ENCODE measurements around the gene CFLAR.
"Not testable (repeated sequence)": the region's sequence is repeated elsewhere in the genome, so short reads cannot be mapped to it uniquely, and the experiment has no call there.

The CFLAR gene

DNA sequence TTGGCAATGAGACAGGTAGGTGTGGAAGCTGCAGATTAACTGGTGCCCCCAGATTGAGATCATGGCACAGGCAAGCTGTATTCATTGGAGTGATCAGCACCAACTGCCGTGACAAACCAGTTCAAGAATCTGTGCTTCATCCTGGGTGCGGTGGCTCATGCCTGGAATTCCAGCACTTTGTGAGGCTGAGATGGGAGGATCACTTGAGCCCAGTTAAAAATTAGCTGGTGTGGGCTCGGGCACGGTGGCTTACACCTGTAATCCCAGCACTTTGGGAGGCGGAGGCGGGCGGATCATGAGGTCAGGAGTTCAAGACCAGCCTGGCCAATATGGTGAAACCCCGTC is 33.8 kb downstream of the CFLAR start:
- not testable (repeated sequence) for DNase-seq

- DNase-seq, result no peak
Measured at GRCh38 chr2:201150454-201151020, 34.6 kb downstream of the CFLAR start.

DNA sequence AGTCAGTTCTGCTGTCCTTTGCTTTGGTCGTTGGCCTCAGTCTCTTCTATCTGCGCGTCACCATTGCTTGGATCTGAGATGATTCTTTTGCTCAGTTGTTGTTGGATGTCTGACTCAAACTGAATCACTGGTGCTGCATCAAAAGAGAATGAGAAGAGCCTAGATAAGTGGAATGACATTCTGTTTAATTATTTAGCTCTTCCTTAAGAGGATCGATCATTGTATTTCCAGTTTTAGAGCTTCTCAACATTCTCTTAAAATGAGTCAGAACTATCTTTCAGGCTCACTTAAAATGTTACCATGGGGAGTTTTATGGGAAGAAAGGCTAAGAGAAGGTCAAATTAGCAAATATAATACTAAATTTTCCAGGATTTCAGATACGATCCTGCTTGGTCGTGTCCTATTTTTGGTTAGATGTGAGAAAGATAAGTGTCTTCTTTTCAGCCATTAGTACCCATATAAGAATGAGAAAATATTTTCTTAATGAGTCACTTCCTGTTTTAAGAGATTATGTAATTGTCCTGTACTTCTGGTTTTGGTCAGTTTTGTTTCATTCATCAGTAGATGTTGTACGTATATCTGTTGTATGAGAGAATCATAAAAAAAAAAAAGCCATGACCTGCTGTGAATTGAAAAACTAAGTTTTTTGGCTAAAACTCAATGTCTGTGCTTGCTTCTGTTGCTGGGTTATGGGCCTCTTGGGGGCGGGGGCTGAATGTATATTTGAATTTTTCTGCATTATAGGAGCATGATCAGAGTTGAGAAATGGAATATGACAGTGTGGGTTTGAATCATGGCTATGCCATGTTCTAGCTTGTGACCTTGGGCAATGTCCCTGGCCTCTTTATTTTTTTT is 35.4 kb downstream of the CFLAR start:
- DNase-seq, result peak; percentile 88 to 91

GRCh38 chr2:201152517-201152916 is 36.6 kb downstream of the CFLAR start:
- DNase-seq, result no peak

DNA sequence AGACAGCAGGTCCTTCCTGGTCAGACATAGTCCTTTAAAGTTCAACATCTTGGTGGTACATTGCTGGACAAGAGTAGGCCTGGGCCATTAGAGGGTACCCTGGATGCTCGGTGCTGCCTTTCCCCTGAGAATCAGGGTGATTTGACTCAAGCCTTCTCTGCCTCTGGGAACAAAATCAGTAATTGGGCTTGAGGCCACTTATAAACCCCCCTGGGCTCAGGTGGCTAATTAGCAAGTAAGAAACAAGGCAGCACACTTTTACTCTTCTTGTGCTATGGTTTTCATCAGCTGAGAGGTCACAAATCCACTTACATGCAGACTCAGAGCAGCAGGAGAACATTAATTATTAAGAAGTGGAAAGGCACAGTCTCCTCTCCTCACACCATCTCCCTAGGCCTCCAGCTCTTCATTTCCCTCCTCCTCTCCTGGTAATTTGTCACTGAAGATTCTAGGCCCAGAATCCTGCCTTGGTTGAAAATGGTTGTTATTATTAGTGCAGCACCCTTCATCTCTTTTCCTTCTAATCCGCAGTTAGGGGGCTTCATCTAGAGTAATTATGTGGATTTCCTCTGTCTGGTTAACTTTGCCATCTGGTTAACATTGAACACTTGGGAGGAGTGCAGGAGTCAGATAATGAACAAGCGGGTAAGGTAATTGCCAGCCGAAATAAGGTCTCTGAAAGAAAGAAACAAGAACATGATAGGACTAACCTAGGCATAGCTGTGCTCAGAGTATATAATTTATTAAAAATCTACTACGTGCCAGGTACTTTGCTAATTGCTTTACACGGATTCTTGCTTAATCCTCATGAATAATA is 37.2 kb downstream of the CFLAR start:
- no peak for DNase-seq

- no peak for DNase-seq
Measured at GRCh38 chr2:201154615-201155399, 38.8 kb downstream of the CFLAR start.

DNA sequence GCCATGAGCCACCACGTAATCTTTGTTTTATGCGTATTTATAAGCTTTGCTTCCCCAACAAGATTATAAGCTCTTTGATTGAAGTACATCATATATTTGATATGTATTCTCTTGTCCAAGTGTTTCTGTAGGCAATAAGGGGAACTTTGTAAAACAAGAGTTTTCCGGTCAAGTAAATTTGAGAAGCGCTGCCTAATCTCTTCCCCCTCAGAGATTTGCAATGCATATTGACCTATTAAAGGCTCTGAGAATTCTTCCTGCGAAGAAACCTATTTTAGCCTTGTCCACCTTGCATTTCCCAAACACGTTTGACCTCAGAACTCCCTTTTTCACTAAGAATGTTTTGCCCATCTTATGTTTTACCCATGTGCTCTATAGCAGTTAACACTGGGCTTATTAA is 40.1 kb downstream of the CFLAR start:
- DNase-seq, result no peak

- DNase-seq, result no peak
Measured at GRCh38 chr2:201156640-201157039, 40.7 kb downstream of the CFLAR start.

- DNase-seq, result peak; percentile 71 to 78
Measured at GRCh38 chr2:201157694-201158093, 41.7 kb downstream of the CFLAR start.

DNA sequence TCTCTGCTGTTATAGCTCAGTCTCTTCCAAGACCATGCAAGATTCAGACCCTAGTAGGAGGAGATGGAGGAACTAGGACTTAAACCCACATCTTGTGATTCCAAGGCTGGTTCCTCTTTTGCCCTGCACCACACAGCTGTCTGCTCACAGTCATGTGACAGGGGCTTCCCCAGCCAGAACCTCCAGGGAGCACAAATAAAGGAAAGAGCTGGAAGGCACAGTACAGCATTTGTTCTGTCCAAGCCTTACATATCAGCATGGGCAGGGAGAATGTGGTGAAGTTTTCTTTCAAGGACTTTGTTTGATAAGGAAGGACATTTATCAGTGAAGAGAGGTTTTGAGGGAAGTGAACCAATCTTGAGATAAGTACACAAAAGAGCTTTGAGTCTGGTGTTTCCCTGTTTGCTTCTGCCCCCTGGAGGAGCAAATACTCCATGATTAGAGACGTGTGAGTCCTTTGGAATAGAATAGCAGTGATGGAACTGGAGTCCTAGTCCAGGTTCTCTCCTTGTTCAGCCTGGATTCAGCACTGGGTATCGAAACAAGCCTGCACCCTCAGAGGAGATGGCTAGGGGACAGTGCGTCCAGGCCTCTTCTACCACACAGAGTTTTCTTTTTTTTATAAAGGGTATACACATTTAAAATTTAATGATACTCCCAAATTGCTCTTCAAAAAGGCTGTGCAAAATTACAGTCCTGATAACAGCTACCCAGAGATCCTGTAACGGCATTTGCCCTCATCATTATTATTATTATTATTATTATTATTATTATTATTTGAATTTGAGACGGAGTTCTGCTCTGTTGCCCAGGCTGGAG is 42.4 kb downstream of the CFLAR start:
- DNase-seq, result peak; percentile 92 to 93

DNA sequence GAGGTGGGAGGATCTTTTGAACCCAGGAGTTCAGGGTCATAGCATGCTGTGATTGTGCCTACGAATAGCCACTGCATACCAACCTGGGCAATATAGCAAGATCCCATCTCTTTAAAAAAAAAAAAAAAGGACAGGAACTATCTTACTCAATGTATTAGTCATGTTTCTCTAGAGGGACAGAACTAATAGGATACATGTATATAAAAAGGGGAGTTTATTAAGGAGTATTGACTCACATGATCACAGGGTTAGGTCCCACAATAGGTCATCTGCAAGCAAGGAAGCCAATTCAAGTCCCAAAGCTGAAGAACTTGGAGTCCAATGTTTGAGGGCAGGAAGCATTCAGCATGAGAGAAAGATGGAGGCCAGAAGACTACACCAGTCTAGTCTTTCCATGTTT is 48.2 kb downstream of the CFLAR start:
- no peak for DNase-seq

DNA sequence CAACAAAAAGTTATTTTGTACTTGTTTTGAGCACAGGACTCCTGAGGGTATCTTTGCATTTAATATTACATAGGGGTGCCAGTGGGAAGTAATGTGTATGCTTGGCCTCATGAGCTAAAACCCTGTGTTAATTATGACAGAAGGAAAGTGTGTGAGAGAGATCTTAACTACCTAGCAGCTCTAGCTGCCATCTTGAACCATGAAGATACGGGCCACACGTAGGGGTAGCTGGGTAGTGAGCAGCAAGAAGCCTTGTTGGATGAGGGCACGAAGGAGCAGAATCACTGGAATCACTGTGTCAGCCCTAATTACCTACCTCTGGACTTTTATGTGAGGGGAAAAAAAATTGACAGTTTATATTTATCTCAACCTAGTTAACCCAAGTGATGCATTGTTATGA is 51.6 kb downstream of the CFLAR start:
- DNase-seq, result no peak

- DNase-seq, result not testable (repeated sequence)
Measured at GRCh38 chr2:201168496-201168895, 52.5 kb downstream of the CFLAR start.

GRCh38 chr2:201171259-201171814 is 55.4 kb downstream of the CFLAR start:
- DNase-seq, result no peak

DNA sequence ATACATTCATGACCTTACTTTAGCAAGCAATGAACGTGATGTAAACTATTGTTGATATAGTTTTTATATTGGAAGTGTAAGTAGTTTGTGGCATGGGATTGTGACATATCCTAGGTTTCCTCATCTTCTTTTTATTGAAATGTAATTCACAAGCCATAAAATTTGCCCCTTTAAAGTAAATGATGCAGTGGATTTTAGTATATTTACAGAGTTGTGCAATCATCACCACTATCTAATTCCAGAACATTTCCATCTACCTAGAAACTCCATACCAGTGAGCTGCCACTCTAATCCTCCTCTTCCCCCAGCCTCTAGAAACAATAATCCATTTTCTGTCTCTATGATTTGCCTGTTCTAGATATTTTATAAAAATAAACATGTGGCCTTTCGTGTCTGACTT is 56.3 kb downstream of the CFLAR start:
- no peak for DNase-seq

DNA sequence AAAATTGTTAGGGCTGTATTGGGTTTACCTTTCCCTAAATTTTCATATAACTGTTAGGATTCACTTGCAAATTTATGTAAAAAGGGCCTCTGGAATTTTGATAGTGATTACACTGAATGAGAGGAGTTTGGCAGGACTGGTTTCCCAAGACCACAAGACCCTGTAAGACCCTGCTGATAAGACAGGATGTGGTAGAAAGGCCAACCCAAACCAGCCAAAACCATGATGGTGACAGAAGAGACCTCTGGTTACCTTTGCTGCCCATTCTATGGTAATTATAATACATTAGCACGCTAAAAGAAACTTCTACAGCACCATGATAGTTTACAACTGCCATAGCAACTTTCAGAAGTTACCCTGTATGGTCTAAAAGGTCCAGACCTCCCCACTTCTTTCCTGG is 58.7 kb downstream of the CFLAR start:
- DNase-seq, result no peak

DNA sequence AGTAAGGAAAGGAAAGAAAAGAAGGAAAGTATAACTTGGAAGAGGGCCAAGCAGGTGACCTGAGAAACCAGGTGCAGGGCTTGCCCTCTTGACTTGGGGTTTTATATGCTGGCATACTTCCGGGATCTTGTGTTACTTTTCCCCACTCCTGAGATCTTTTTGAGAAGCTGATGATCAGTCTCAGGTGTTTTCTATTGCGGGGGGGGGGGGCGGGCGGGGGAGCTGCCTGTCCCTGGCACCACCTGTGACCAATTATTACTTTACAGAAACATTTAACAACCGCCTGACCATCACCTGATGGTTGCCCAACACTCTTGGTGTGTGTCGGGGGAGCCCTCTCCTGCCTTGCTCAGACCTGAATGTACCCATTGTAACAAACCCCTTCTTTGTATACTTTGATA is 60.1 kb downstream of the CFLAR start:
- DNase-seq, result no peak

DNA sequence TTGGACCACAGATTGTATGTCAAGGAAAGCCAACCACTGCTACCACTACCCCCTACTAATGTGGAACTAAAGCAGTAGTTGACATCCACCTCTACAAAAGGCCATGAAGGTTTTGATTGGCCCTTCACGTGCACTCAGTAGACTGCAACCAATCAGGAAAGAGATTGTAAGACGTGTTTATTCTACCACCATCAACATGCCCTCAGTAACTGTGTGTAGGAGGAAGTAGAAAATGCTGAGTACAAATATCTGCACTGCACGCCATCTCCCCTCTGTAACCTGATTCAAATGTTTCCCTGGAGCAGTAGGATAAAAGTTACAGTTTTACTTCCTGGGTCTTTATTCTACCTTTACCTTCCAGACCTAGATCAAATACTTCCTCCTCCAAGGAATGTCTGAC is 64.0 kb downstream of the CFLAR start:
- DNase-seq, result no peak

DNA sequence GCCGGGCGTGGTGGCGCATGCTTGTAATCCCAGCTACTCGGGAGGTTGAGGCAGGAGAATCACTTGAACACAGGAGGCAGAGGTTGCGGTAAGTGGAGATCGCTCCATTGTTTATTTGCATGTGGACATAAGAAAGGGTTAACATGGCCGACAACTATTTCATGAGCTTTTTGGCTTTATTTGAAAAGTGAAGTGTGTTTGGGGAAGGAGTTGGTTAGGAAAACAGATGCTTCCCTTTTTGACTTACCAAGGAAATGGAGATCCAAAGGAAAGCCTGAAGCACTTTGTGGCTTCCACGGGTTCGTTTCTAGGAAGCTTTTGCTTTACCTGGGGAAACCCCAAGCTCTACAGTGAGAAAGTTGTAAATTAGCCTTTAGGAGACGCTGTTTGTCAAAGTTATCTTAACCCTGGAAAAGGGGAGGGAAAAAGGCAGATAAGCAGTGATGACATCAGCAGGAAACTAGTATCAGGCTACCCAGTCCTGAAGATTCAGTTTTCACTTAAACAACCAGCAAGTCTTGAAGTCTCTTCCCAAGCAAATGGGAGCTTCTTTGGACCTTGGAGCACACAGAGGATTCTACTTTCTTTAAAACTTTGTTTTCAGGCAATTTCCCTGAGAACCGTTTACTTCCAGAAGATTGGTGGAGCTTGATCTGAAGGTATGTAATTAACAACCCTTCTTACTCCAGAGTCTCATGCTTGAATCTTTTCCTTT is 66.8 kb downstream of the CFLAR start, which contains the start of gene CASP10:
CASP10 (plus strand) TSS at position 492 of the 715 bp plus-strand sequence. CDS start 2,637 bp downstream, outside the sequence.
- DNase-seq, result peak; percentile 94 to 95

DNA sequence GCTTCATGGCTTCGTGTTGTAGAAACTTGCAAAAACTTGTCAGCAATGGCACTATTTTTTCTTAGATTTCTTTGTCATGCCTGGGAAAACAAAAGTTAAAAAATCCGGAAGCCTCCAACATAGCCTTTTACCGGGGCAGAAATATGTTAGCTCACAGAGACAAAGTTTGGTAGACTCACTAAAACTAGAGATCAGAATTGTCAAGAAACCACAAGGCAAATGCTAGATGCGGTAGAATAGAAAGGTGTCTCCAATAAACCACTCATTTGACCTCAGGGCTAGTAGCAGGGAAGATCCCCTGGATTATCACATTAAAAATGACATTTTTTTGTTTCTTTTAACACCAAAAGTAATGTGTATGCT is 67.4 kb downstream of the CFLAR start:
- no peak for DNase-seq

DNA sequence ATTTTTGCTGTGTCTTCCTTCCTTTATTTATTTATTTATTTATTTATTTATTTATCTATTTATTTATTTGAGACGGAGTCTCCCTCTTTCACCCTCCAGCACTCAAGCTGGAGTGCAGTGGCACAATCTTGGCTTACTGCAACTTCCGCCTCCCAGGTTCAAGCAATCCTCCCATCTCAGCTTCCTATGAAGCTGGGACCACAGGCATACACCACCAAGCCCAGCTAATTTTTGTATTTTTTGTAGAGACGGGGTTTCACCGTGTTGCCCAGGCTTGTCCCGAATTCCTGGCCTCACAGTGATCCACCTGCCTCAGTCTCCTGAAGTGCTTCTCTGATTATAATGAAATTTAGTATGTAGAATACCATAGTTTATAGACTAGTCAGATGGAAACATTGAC is 67.9 kb downstream of the CFLAR start:
- peak; percentile 22 to 25 for DNase-seq
